ENCODE measurements around the gene GABRB2.

GRCh38 chr5:161378701-161379100 is 167.8 kb downstream of the GABRB2 start:
- TF ChIP-seq MAX (IDR thresholded peaks at IDR 0.05) (no peak), EP300 (IDR thresholded peaks at IDR 0.05; ENCODE audit: borderline replicate concordance) (no peak), CEBPB (IDR thresholded peaks at IDR 0.05) (no peak), USF1 (IDR thresholded peaks at IDR 0.05) (no peak), YY1 (IDR thresholded peaks at IDR 0.05; ENCODE audit: low read depth) (no peak), REST (IDR thresholded peaks at IDR 0.05; ENCODE audit: low read depth) (no peak), FOXM1 (IDR thresholded peaks at IDR 0.05; ENCODE audit: borderline replicate concordance, low read depth) (no peak), CREB1 (IDR thresholded peaks at IDR 0.05; ENCODE audit: low read depth) (no peak), TEAD4 (IDR thresholded peaks at IDR 0.05) (no peak), TAF1 (IDR thresholded peaks at IDR 0.05; ENCODE audit: low read depth) (no peak), ZBTB7A (IDR thresholded peaks at IDR 0.05; ENCODE audit: low read depth) (no peak), RAD21 (IDR thresholded peaks at IDR 0.05; ENCODE audit: low read depth) (no peak), TCF12 (IDR thresholded peaks at IDR 0.05; ENCODE audit: low read depth) (no peak)
